Liver (tissue), 9 donors: Measurements from ENCODE around the gene TBC1D22B. TPM values are rescaled to one million over a fixed set of nuclear protein-coding genes. Genes with fewer than 3 reads are reported as not detected.
A peak's percentile ranks its signal among the peaks of the same experiment; 100 is the strongest.
"Not testable (repeated sequence)": the region's sequence is repeated elsewhere in the genome, so short reads cannot be mapped to it uniquely, and the experiment has no call there.

ENCODE experiments used
- DNase-seq: peaks from one replicate; pipeline ENCODE4 v3.0.0-alpha.2; 2017; ENCODE audit warnings: low spot score
- H3K27ac ChIP-seq, 2 donors: one replicate each; pipeline ENCODE4 v1.7.0; 2013; ENCODE audit warnings: inconsistent platforms in 2 of 2, low read length in 2 of 2, control low read depth in 1 of 2, low read depth in 1 of 2, mild to moderate bottlenecking in 1 of 2
- H3K27me3 ChIP-seq, 4 donors: one replicate each; pipeline versions ENCODE4 v1.6.1 to v1.7.0; 2013; ENCODE audit warnings: low read length in 3 of 4, inconsistent platforms in 1 of 4, mild to moderate bottlenecking in 1 of 4, moderate library complexity in 1 of 4; ENCODE audit not compliant: control insufficient read depth in 4 of 4, insufficient read depth in 4 of 4
- H3K36me3 ChIP-seq, 4 donors: one replicate each; pipeline versions ENCODE4 v1.6.1 to v1.7.0; 2013; ENCODE audit warnings: low read length in 3 of 4, mild to moderate bottlenecking in 3 of 4, low read depth in 1 of 4, moderate library complexity in 1 of 4; ENCODE audit not compliant: control insufficient read depth in 4 of 4, insufficient read depth in 3 of 4
- H3K4me1 ChIP-seq, 4 donors: one replicate each; pipeline versions ENCODE4 v1.6.1 to v1.7.0; 2013; ENCODE audit warnings: low read length in 3 of 4, mild to moderate bottlenecking in 3 of 4, moderate library complexity in 1 of 4; ENCODE audit not compliant: control insufficient read depth in 4 of 4, insufficient read depth in 4 of 4
- H3K4me3 ChIP-seq, 3 donors: one replicate each; pipeline versions ENCODE4 v1.6.1 to v1.7.0; 2013; ENCODE audit warnings: low read length in 3 of 3, control low read depth in 1 of 3, low read depth in 1 of 3, mild to moderate bottlenecking in 1 of 3
- H3K9ac ChIP-seq, 2 donors: one replicate each; pipeline ENCODE4 v1.7.0; 2013; ENCODE audit warnings: low read length in 2 of 2, mild to moderate bottlenecking in 2 of 2, moderate library complexity in 2 of 2, control low read depth in 1 of 2, low read depth in 1 of 2
- H3K9me3 ChIP-seq, 4 donors: one replicate each; pipeline versions ENCODE4 v1.6.1 to v1.7.0; 2013; ENCODE audit warnings: low read length in 3 of 4; ENCODE audit not compliant: control insufficient read depth in 4 of 4
- ATF3 ChIP-seq: IDR thresholded peaks from 2 replicates; pipeline ENCODE4 v1.6.1; 2016; ENCODE audit warnings: antibody characterized with exemption
- FOXA2 ChIP-seq: IDR thresholded peaks from 2 replicates; pipeline ENCODE4 v1.6.1; 2016; ENCODE audit warnings: antibody characterized with exemption
- HNF4A ChIP-seq, 2 donors: conservative IDR thresholded peaks; 2 replicates each; pipeline ENCODE4 v1.6.1; 2016; ENCODE audit warnings: antibody characterized with exemption in 2 of 2, mild to moderate bottlenecking in 2 of 2
- JUND ChIP-seq, 2 donors: IDR thresholded peaks; 2 replicates each; pipeline ENCODE4 v1.6.1; 2016; ENCODE audit warnings: antibody characterized with exemption in 2 of 2
- NR2F2 ChIP-seq: IDR thresholded peaks from 2 replicates; pipeline ENCODE4 v1.6.1; 2016; ENCODE audit warnings: antibody characterized with exemption
- RXRA ChIP-seq, 2 donors: IDR thresholded peaks; 2 replicates each; pipeline ENCODE4 v1.6.1; 2017 to 2018; ENCODE audit warnings: antibody characterized with exemption in 2 of 2, mild to moderate bottlenecking in 1 of 2
- ZBTB33 ChIP-seq: IDR thresholded peaks from 2 replicates; pipeline ENCODE4 v1.6.1; 2016; ENCODE audit warnings: antibody characterized with exemption
- WGBS: extraction: QIAGEN DNeasy Blood & Tissue Kit; methylation state at CpG from one replicate; pipeline ENCODE4 v1.1.7; 2013; 5-methylcytosine and 5-hydroxymethylcytosine counted together
- polyA plus RNA-seq, 2 donors: library from polyadenylated mRNA; stranded (reverse) in 1 of 2; unstranded in 1 of 2; fragments of 200-250 nt in 1 of 2; fragments of >200 nt in 1 of 2; fragmentation: Nextera tagmentation in 1 of 2; extraction: Ambion mirVana in 1 of 2; gene quantifications; one replicate each; pipeline versions ENCODE4 v1.2.1 to v1.2.3, GENCODE V29; 2013 to 2015
- total RNA-seq, 2 donors: library from RNA; depleted of rRNA; stranded (reverse); fragments of >200 nt; gene quantifications; one replicate each; pipeline ENCODE4 v1.2.3, GENCODE V29; 2014
- donor health status: healthy.
- donor health status: healthy.
- donor health status: healthy.
- donor health status: healthy.
- donor health status: healthy.

Gene TBC1D22B
- total and polyA plus RNA-seq, 4 donors, result 1.4 to 10.7 (median 1.9) TPM

GRCh38 chr6:37323580-37323979 lies 66.0 kb downstream of the TBC1D22B start (continued):
- no peak for TF ChIP-seq ZBTB33
- no peak for TF ChIP-seq FOXA2

- peaks cover 0 to 14% (median 9%) of the 10 kb centered on the region in 4 donors for H3K4me1 ChIP-seq
- no peak for DNase-seq
- TF ChIP-seq ZBTB33 (no peak), JUND (IDR thresholded peaks at IDR 0.05) (no peak)
- H3K9ac ChIP-seq, result no peak overlapping the region
- H3K27ac ChIP-seq, result peak overlapping the region; percentile 51 to 55
- no peak overlapping the region for H3K4me3 ChIP-seq
- H3K36me3 ChIP-seq, result peaks cover 2 to 14% (median 9%) of the 10 kb centered on the region in 4 donors
- H3K9me3 ChIP-seq, result no peaks in the 10 kb centered on the region
- no peaks in the 10 kb centered on the region for H3K27me3 ChIP-seq
- WGBS, result 74% methylated on average over 4 of the region's 4 CpGs
Observed at GRCh38 chr6:37324131-37325033, 66.8 kb downstream of the TBC1D22B start.

GRCh38 chr6:37330345-37330744 lies 72.8 kb downstream of the TBC1D22B start:
- not testable (repeated sequence) for H3K36me3 ChIP-seq, H3K27ac ChIP-seq, DNase-seq, H3K9ac ChIP-seq, H3K27me3 ChIP-seq, H3K9me3 ChIP-seq, H3K4me1 ChIP-seq, H3K4me3 ChIP-seq
- TF ChIP-seq RXRA (IDR thresholded peaks at IDR 0.05), result peak; percentile 12 to 61
- peak; percentile 26 to 31 for TF ChIP-seq HNF4A (conservative IDR thresholded peaks at IDR 0.05)
- 79% methylated on average over 10 of the region's 10 CpGs for WGBS

- H3K4me3 ChIP-seq, result no peak overlapping the region
- H3K36me3 ChIP-seq, result peaks cover 0 to 9% (median 4%) of the 10 kb centered on the region in 4 donors
- WGBS, result 97% methylated on average over 13 of the region's 13 CpGs
- TF ChIP-seq NR2F2 (no peak), ATF3 (no peak)
- no peaks in the 10 kb centered on the region for H3K9me3 ChIP-seq
- H3K27ac ChIP-seq, result no peak overlapping the region
- DNase-seq, result no peak
- H3K9ac ChIP-seq, result no peak overlapping the region
- H3K4me1 ChIP-seq, result peaks cover 0 to 8% (median 2%) of the 10 kb centered on the region in 4 donors
- no peaks in the 10 kb centered on the region for H3K27me3 ChIP-seq
Observed at GRCh38 chr6:37331047-37331446, 73.5 kb downstream of the TBC1D22B start.
